CD4-positive, alpha-beta T cell treated with Interleukin-12 subunit alpha and Interleukin-12 subunit beta, for 1 hour (primary cell): ENCODE data around the gene ELFN2.

ENCODE experiments used
- DNase-seq: peaks from one replicate; pipeline ENCODE4 v3.0.0-alpha.2; 2020

ELFN2 gene

DNA sequence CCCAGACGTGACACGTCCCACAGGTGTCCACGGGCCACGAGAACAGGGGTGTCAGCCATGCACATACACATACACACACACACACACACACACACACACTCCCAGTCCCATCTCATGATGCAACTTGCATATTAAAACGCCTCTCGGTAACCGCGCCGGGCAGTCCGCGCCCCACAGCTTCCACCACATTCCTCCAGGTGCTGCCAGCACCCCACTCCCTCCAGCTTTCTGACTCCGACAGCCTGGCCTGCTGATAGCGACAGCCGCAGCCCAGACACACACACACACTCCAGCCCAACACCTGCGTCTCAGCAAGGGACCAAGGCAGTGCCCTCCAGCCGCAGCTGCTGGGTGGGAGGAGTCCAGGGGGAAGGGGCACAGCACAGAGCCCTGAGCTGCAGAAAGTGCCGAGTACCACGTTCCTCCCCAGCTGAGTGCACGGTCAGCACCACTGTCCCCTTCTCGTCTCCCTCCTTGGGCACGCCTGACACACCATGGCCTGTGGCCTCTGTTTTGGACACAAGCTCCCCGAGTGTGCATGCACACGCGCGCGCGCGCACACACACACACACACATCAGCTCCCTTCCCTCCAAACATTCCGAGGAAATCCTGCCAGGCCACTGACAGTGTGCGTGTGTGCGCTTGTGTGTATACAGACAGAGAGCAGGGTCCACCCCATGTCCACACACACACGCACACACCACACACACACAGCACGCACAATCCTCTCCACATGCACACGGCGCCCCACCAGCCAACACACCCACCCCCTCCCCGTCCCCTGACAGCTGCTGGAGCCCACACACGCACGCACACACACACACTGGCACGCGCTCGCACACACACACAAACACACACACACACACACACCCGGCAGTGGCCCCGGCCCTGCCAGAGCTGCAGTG, 1.2 kb downstream of the ELFN2 start:
- DNase-seq, result no peak

DNA sequence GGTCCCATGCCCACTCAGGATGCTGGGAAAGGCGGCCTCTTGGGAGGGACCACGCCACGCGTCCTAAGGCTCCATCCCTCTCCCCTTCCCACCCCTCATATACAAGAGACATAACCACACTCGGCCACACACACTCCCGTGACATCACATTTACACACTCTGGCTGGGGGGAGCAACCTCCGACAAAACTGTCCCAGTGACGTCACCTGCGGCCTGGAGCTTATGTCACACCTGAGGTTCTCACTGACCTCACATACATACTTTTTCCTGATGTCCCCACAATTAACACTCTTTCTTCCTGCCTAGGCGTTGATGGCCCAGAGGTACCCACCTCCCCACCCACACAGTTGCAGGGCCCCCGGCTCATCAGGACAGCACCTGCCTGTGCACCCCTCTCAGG, 1.9 kb downstream of the ELFN2 start:
- DNase-seq, result no peak

DNA sequence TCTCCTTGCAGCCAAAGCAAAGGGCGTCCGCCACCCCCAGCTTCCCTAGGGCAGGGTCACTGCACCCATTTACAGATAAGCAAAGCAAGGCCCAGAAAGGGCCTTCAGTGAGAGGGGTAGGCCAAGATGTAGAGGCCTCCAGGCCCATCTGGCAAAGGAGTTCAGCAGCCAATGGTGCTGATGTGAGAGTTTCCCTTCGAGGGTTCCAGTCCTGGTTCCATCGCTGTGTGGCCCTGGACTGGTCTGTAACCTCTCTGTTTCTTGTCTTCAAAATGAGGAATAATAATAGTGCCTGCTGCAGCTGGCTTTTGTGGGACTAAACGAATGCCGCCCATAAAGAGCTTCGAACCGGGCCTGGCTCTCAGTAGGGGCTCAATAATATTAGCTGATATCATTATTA, 4.0 kb downstream of the ELFN2 start:
- no peak for DNase-seq

DNA sequence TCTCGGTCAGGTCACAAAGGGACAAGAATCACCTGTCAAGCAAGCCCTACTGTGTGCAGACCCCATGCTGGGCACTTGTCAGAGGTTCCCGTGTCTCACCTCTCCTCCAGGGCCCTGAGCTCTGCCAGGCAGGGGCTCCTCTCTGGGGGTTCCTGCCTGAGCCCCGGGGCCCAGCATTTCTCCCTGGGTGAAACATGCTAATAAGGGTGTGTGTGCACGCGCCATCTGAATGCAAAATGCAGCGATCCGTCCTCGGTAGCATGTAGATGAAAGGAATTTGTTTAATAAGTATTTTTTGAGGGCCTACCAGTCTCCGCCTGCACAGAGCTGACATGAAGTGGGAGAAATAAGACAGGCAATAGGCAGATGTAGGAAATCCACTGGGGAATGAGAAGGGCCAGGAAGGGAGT, 5.8 kb downstream of the ELFN2 start:
- no peak for DNase-seq

DNA sequence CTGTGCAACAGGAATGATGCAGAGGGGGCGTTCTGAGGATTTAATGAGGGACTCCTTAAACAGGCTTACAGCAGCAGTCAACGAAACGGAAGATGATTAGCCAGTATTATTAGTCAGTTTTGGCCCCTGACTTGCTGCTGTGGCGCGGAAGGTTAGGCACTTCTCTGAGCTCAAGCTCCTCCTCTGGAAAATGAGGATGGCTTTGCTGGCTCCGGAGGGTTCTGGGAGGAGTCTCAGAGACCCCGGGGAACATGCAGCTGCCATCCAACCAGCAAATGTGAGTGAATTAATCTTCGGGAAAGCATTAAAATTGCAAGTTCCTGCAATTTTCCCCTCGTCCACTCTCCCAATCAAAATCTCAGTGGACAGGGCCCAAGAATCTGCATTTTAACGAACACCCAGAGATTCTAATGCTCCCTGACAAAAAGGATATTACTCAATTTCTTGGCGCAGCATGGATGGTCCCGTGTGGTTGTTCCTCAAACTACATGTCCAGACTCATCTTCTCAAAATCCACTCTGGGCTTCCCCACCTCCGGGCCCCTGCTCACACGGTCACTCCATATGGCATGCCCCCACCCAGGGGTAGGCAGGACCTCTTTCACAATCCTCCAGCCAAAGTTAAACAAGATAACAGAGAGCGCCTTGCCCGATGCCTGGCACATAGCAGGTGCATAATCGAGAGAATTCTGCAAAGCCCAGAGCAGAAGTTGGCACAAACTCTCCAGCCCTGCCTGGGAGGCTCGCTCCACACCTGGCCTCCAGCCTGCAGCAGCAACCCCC, 6.4 kb downstream of the ELFN2 start:
- no peak for DNase-seq

DNA sequence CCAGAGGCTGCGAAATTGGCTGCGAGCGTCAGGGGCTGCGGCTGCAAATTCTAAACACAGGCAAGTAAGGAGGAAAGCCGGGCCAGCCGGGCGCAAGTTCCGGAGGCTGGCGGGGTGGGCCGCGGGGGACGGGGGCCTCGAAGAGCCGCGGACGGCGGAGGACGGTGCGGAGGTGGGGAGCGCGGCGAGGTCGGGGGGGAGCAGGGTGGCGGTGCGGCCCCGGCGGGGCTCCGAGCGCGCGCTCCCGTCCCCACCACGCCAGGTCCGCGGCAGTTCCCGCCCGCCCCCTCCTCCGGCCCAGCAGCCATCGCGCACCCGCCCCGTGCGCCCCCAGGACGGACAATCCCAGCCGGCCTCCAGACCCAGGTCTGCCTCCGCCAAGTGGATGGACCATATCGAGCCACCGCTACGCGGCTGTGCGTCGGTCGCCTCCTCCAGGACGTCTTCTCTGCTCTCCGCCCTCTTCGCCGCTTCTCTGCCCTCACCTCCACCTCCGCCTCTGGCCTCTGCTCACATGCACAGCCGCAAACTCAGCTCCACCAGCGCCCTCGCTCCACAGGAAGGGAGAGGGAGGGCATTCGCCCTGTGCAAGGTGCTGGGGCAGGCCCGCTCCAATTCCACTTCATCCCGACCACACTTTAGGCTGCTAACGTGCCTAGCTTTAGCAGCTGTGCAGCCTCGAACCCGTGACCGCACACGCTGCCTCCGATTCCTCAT, 7.2 kb downstream of the ELFN2 start:
- DNase-seq, result peak; percentile 24

DNA sequence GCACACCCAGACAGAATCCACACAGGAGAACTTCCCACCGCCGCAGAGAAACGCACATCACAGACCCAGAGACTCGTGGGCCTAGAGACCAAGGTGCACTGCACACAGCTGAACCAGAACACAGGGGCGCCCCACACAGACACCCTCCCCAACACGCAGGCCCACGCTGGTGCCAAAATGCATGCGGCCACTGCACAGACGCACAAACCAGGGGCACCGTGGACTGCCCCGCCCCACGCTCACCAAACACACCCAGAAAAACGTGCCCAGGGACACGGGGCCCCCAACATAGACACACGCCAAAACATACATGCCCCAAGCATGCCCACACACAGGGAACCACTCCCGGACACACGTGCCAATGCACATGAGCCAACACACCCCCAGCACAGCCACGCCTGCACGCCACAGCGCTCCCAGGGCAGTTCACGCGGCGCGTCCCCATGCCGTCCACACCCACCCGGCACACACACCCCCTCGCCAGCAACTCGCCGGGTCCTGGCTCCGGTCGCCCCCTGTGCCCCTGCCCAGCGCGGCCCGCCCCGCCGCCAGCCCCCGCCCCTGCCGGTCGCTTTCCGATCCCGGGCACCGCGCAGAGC, 7.8 kb downstream of the ELFN2 start:
- no peak for DNase-seq

DNA sequence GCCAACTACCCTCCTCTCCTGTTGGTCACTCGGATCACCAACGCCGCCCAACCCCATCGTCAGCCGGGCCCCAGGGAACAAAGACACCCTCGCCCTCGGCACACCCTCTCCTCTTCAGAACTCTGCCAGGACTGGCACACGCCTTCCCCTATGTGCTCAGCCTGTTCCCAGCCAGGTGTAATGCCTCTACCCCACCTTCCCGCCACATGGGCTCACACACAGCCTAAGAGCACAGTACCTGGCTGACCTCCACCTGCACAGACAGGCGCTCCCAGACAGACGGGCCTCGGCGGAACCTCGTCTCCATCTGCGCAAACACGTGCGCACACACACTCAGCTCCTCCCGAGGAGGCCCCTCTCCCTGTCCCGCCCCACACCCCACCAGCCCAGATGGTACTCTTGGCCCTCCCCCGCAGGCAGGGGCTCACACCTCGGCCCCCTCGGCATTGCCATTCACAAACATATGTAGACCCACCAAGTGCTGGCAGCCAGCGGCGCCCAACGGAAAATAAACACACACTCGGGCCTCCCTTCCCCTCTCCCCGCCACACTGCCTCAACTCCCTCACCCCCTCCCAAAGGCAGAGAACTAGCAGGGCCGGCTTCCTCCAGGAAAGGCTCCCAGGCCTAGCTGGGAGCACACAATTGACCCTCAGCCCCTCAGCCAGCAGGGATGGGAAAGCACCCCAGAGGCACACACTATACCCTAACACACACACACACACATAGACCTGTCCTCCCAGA, 8.5 kb downstream of the ELFN2 start:
- DNase-seq, result no peak

DNA sequence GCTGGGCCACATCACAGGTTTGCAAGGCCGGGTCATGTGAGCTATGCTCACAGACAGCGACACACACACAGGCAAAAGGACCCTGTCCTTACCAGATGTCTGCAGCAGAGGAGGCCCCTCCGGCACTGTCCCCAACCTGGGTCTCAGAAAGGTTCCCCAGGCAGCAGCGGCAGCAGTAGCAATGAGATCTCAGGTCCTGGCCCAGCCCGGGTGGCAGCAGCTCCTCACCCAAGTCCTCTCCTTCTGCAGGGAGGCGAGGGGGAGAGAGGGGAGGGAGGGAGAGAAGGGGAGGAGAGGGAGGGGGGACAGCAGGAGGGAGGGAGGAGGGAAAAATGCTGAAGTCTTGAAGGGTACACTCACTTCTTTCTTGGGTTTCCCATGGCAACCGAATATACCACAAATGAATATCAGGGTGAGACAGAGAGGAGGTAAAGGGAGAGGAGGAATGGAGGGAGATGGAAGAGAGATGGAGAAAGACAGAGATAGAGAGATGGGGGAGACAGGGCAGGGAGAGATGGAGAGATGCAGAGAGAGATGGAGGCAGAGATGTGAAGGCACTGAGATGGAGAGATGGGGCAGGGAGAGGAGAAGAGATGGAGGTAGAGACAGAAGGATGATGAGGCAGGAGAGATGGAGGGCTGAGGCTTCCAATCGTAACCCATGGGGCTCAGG, 9.5 kb downstream of the ELFN2 start:
- DNase-seq, result no peak

DNA sequence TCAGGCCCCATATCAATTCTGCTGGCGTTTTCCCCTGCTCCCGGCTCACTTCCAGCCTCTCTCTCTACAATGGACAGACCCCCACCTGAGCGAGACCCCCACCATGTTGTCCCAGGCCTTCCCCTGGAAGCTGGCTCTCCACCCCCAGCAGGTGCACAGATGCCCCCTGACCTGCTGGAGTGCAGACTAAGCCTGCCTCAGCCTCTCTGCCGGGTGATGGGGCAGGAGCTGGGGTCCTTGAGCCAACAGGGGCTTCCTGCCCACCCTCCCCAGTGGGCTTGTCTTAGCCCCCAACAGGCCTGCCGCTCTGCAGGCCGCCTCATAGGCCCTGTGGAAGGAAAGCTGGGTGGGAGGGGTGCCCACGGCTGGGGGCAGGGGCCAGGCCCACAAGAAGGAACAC, 10.0 kb downstream of the ELFN2 start:
- no peak for DNase-seq

DNA sequence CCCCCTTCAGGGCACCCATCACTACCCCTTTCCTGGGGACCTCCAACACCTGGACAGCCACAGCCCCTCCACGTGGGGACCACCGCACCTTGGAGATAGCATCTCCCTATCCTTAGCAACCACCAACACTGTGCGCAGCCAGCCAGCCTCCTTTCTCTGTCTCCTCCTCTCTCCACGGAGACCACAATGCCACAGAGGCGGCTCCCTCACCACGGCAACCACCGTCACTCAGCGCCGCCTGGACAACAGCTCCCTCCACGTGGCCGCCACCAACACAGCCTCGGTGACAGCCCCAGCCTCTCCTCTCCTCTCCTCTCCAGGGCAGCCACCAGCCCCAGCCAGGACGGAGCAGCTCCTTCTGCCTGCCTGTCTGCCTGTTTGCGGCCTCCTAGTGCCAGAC, 10.5 kb downstream of the ELFN2 start:
- peak; percentile 38 for DNase-seq

DNA sequence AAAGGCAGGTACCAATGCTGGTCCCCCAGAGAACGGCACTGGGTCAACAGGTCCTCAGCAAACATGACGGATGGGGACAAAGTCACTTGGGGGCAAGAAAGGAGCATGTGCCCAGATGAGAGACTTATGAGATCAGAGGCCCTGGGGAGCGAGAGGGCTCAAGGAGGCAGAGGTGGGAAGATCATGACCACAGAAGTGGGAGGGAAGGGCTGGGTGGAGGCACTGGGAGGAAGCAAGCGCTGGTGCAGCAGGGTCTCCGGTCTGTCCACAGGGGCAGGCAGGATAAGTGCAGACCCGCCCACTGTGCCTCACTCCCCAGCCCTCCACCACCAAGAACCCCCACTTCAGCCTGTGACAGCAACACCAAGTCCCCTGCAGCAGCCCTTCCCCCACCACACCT, 10.9 kb downstream of the ELFN2 start:
- DNase-seq, result no peak

DNA sequence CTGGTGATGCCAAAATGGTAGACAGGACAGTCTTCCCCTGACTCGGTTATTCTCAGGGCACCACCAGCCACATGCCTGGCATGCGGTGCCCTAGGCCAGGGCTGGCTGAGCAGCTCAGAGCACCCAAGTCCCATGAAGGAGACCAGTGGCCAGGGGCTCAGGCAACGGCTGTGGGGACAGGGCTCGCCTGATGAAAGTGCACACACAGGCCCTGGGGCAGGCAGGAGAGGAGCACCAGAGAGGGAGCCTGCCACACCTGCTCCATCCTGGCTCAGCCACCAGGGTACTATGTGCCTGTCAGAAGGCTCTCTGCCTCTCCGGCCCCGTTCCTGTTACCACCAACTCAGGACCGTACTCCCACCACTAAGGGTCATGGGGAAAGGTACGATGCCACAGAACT, 12.1 kb downstream of the ELFN2 start:
- DNase-seq, result no peak

DNA sequence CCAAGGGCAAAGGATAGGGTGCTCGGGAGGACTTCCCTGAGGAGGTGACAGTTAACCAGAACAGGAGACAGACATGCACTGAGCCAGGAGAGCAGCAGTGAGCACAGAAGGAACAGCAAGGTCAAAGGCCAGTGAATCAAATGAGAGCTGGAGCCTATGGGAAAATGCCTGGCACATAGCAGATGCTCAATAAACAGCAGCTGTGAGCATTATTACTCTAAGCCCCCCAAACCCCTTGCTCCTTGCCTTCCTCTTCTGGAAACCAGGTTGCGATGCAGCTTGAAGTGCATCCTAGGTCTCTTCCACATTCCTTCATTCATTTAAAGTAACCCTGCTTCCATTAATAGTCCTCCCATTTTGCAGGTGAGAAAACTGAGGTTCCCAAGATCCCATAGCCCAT, 13.0 kb downstream of the ELFN2 start:
- no peak for DNase-seq

DNA sequence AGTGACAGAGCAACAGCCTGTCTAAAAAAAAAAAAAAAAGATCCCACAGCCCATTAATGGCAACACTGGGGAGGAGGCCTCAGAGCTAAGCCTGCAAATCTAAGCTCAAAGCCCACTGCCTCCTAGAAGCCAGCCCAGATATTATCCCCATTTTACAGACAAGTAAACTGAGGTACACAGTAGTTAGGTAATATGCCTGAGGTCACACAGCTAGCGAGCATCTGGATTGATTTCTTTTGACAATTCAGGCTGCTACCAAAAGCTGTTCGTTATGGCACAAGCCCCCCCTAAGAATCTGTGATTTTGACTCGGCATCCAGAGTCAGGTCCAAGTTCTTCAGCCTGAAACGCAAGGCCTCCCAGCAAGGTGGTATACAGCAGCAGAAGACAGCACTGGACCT, 13.7 kb downstream of the ELFN2 start:
- DNase-seq, result no peak

DNA sequence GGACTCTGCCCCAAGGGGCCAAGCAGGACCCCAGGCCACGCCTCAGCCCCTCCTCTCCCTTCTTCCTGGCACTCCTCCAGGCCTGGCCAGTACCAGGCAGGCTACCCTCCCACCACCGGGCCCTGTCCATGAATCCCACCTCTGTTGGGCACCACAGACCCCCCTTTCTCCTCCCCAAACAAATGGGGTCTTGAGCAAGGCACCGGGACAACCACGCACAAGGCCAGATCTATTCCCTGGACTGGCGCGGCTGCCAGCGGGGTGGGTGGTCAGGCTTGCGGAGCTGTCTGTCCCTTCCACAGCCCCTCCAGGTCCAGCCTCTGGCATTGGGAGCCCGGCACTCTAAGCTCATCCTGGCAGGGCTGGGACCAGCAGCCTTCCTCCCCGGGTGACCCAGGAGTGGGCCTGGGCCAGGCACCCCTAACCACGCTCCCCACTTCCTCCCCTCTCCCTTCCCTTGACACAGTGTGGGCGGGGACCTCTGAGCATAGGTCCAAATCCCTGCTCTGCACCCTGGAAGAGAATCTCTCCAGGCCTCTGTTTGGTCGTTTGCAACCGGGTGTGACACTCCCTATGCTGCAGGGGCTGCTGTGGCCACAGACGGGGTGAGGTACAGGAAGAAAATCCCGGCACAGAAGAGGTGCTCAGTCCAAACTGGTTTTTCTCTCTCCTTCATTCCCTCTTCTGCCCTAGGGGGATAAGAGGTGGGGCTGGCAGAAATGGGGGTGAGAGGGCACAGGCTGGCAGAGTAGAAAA, 14.6 kb downstream of the ELFN2 start:
- no peak for DNase-seq

DNA sequence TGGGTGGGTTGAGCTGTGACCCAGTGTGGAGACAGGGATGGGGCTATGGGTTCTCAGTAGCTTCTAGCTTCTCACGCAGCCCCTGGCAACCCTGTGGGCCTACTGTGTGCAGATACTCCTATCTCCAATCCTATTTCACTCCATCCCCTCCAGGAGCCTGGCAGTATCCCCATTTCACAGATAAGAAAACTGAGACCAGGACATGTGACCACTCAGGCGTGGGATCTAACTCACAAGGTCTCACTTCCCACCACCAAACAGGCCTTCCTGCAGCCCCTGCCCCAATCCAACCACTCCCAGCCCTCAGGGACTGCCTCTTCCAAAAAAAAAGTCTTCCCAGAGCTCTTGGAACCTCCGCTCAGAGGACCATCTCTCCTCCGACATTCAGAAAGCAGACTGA, 15.6 kb downstream of the ELFN2 start:
- no peak for DNase-seq

DNA sequence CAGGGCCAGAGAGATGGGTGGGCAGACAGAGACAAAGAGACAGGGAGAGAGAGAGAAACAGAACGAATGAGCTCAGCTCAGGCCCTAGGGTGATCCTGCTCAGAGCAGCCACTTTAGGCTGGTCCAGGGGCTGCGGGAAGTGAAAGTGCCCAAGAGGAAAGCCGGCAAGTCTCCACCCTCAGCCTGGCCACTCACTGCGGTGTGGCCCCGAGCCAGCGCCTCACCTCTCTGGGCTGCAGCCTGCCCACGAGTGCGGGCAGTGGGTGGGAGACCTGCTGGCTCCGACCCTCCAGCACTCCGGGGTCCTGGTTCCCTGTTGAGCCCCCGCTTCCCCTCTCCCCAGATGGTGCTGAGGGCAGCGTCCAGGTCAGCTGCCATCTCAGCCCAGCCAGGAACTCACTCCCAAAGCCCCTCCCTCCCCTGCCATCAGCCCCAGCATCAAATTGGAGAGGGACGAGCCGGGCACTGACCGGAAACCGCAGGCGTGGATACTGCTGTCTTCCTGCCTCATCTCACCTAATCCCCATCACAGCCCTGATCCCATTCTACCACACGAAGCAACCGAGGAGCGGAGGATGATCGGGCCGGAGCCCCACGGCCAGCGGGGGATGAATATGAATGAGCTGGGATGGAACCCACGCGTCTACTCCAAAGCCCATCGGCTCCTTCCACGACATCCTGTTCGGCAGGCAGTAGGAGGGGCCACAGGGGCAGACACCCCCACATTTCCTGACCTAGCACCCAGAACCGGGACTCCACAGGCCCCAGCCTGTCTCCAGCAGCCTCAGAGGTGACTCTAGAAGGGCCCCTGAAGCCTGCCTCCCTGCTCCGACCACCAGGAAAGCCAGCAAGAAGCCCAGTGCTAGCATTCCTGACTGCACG, 16.9 kb downstream of the ELFN2 start:
- no peak for DNase-seq

DNA sequence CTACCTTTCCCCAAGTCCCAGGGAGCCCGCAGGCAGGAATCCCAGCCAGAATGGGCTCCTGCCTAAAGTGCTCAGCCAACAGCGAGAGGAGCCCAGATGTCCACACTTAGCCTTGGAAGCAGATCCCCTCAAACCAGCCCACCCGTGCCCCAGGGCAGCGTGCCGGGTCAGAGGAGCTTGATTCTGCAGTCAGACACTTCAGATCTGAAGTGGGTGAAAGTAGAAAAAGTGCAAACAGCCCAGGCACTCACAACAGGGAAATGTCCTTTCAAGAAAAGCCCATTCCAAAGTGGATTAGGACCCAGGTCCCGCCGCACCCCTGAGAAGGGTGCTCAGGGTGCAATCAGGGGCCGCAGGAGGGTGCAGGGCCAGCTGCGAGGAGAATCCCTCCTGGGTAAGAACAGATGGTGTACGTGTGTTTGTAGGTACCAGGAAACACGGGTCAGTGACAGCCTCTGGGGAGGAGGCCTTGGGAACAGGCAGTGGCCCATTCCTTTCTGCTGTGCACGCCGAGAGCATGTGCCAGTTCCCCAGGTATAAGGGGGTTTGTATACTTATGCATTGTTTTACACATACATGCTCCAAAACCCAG, 17.7 kb downstream of the ELFN2 start:
- no peak for DNase-seq

DNA sequence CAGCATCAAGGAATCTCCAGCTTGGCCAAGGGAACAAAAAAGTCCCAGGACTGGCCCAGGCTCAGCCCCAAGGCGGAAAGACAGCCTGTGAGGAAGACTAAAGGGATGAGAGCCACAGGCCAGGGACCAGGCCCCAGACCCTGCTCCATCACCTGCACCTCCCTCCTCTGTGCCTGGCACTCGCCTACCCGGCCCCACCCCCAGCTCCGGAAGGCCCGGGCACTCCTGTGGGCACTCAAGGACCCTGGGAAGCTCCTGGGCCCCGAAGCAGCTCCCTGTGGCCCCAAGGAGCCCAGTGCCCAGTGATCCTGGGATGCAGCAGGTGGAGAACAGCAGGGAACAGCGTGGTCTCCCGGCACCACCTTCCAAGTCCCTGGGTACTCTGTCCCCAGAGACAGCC, 18.2 kb downstream of the ELFN2 start:
- DNase-seq, result no peak
